Measurements from ENCODE around the gene PDGFA.

DNA sequence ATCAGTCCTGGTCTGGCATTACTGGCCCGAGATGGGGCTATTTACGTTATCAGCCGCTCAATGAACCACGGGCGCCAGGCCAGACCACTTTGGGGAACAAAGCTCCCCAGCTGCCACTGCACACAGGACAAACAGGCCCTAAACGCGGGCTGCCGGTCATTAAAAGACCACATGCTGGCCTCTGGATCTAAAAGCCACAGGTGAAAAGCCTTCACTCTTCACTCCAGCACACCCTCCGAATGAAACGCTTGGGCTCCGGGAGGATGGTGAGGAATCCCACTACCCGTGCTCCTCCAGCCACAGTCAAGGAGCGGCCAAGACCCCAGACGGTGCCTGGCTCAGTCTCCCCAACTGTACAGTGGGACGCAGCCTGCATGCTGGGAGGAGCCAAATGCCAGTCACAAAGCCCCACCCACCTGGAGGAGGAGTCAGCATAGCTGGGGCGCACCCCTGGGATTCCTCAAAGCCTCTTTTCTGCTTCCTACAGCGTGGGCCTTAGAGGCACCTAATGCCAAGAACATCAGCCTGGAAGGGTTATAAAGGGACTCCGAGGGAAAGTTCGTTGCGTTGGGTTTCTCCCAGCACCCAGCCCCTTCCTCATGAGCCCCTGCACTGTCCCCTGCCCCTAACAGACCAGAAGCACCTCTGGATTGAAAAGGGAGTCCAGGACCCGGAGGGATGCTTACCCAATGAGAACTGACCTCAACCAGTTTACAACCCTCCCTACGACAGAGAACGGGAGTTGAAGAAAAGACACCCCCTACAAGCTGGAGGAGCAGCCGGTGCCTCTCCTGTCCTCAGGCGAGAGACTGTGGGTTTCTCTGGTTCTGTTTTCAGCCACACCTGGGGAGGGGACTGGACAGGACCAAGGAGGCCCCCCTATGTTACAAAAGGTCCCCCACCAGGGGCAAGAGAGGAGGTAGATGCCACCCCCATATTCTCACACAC, 4.7 kb downstream of the PDGFA start:
- TF ChIP-seq, protein P1, sequence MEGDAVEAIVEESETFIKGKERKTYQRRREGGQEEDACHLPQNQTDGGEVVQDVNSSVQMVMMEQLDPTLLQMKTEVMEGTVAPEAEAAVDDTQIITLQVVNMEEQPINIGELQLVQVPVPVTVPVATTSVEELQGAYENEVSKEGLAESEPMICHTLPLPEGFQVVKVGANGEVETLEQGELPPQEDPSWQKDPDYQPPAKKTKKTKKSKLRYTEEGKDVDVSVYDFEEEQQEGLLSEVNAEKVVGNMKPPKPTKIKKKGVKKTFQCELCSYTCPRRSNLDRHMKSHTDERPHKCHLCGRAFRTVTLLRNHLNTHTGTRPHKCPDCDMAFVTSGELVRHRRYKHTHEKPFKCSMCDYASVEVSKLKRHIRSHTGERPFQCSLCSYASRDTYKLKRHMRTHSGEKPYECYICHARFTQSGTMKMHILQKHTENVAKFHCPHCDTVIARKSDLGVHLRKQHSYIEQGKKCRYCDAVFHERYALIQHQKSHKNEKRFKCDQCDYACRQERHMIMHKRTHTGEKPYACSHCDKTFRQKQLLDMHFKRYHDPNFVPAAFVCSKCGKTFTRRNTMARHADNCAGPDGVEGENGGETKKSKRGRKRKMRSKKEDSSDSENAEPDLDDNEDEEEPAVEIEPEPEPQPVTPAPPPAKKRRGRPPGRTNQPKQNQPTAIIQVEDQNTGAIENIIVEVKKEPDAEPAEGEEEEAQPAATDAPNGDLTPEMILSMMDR (IDR thresholded peaks at IDR 0.05): no peak
- TF ChIP-seq SMAD3 (CRISPR knock-in tag; IDR thresholded peaks at IDR 0.05; ENCODE audit: borderline replicate concordance): no peak
- no peak for TF ChIP-seq GRHL2 (CRISPR knock-in tag; IDR thresholded peaks at IDR 0.05; ENCODE audit: insufficient replicate concordance, severe bottlenecking)
- TF ChIP-seq, protein P2, sequence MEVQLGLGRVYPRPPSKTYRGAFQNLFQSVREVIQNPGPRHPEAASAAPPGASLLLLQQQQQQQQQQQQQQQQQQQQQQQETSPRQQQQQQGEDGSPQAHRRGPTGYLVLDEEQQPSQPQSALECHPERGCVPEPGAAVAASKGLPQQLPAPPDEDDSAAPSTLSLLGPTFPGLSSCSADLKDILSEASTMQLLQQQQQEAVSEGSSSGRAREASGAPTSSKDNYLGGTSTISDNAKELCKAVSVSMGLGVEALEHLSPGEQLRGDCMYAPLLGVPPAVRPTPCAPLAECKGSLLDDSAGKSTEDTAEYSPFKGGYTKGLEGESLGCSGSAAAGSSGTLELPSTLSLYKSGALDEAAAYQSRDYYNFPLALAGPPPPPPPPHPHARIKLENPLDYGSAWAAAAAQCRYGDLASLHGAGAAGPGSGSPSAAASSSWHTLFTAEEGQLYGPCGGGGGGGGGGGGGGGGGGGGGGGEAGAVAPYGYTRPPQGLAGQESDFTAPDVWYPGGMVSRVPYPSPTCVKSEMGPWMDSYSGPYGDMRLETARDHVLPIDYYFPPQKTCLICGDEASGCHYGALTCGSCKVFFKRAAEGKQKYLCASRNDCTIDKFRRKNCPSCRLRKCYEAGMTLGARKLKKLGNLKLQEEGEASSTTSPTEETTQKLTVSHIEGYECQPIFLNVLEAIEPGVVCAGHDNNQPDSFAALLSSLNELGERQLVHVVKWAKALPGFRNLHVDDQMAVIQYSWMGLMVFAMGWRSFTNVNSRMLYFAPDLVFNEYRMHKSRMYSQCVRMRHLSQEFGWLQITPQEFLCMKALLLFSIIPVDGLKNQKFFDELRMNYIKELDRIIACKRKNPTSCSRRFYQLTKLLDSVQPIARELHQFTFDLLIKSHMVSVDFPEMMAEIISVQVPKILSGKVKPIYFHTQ (CRISPR knock-in tag; IDR thresholded peaks at IDR 0.05): no peak
- TF ChIP-seq, protein P3, sequence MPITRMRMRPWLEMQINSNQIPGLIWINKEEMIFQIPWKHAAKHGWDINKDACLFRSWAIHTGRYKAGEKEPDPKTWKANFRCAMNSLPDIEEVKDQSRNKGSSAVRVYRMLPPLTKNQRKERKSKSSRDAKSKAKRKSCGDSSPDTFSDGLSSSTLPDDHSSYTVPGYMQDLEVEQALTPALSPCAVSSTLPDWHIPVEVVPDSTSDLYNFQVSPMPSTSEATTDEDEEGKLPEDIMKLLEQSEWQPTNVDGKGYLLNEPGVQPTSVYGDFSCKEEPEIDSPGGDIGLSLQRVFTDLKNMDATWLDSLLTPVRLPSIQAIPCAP (CRISPR knock-in tag; IDR thresholded peaks at IDR 0.05): no peak
- TF ChIP-seq, protein P4, sequence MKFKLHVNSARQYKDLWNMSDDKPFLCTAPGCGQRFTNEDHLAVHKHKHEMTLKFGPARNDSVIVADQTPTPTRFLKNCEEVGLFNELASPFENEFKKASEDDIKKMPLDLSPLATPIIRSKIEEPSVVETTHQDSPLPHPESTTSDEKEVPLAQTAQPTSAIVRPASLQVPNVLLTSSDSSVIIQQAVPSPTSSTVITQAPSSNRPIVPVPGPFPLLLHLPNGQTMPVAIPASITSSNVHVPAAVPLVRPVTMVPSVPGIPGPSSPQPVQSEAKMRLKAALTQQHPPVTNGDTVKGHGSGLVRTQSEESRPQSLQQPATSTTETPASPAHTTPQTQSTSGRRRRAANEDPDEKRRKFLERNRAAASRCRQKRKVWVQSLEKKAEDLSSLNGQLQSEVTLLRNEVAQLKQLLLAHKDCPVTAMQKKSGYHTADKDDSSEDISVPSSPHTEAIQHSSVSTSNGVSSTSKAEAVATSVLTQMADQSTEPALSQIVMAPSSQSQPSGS (CRISPR knock-in tag; IDR thresholded peaks at IDR 0.05; ENCODE audit: borderline replicate concordance, low read depth): no peak
- TF ChIP-seq, protein P5, sequence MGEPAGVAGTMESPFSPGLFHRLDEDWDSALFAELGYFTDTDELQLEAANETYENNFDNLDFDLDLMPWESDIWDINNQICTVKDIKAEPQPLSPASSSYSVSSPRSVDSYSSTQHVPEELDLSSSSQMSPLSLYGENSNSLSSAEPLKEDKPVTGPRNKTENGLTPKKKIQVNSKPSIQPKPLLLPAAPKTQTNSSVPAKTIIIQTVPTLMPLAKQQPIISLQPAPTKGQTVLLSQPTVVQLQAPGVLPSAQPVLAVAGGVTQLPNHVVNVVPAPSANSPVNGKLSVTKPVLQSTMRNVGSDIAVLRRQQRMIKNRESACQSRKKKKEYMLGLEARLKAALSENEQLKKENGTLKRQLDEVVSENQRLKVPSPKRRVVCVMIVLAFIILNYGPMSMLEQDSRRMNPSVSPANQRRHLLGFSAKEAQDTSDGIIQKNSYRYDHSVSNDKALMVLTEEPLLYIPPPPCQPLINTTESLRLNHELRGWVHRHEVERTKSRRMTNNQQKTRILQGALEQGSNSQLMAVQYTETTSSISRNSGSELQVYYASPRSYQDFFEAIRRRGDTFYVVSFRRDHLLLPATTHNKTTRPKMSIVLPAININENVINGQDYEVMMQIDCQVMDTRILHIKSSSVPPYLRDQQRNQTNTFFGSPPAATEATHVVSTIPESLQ (CRISPR knock-in tag; IDR thresholded peaks at IDR 0.05): no peak
- TF ChIP-seq, protein P6, sequence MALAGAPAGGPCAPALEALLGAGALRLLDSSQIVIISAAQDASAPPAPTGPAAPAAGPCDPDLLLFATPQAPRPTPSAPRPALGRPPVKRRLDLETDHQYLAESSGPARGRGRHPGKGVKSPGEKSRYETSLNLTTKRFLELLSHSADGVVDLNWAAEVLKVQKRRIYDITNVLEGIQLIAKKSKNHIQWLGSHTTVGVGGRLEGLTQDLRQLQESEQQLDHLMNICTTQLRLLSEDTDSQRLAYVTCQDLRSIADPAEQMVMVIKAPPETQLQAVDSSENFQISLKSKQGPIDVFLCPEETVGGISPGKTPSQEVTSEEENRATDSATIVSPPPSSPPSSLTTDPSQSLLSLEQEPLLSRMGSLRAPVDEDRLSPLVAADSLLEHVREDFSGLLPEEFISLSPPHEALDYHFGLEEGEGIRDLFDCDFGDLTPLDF (CRISPR knock-in tag; IDR thresholded peaks at IDR 0.05): no peak
- TF ChIP-seq, protein P7, sequence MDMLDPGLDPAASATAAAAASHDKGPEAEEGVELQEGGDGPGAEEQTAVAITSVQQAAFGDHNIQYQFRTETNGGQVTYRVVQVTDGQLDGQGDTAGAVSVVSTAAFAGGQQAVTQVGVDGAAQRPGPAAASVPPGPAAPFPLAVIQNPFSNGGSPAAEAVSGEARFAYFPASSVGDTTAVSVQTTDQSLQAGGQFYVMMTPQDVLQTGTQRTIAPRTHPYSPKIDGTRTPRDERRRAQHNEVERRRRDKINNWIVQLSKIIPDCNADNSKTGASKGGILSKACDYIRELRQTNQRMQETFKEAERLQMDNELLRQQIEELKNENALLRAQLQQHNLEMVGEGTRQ (CRISPR knock-in tag; IDR thresholded peaks at IDR 0.05): no peak; the same call in 1 of the 2 replicates
- TF ChIP-seq, protein P8, sequence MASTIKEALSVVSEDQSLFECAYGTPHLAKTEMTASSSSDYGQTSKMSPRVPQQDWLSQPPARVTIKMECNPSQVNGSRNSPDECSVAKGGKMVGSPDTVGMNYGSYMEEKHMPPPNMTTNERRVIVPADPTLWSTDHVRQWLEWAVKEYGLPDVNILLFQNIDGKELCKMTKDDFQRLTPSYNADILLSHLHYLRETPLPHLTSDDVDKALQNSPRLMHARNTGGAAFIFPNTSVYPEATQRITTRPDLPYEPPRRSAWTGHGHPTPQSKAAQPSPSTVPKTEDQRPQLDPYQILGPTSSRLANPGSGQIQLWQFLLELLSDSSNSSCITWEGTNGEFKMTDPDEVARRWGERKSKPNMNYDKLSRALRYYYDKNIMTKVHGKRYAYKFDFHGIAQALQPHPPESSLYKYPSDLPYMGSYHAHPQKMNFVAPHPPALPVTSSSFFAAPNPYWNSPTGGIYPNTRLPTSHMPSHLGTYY (CRISPR knock-in tag; IDR thresholded peaks at IDR 0.05): no peak
- TF ChIP-seq, protein P9, sequence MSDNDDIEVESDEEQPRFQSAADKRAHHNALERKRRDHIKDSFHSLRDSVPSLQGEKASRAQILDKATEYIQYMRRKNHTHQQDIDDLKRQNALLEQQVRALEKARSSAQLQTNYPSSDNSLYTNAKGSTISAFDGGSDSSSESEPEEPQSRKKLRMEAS (CRISPR knock-in tag; IDR thresholded peaks at IDR 0.05): no peak
